Gastrocnemius medialis (tissue), 4 donors: ENCODE data around the gene KIFC3. TPM values are rescaled to one million over a fixed set of nuclear protein-coding genes. Genes with fewer than 3 reads are reported as not detected.
A peak's percentile ranks its signal among the peaks of the same experiment; 100 is the strongest.

Experiments
- ATAC-seq, 2 donors: fragments of 150-250 bp; one replicate each; pipeline ENCODE4 v1.9.1; 2016
- DNase-seq, 2 donors: peaks; one replicate each; pipeline ENCODE4 v3.0.0-alpha.2; 2019
- H3K27ac ChIP-seq, 4 donors: fragments of 200-600 bp; sonication (generic); 1 replicate in 1 of 4; 2 replicates in 3 of 4; pipeline ENCODE4 v1.5.1; 2016 to 2018; ENCODE audit warnings: mild to moderate bottlenecking in 2 of 4, moderate library complexity in 1 of 4
- H3K27me3 ChIP-seq, 3 donors: fragments of 200-600 bp; sonication (generic) in 2 of 3; 1 replicate in 1 of 3; 2 replicates in 2 of 3; pipeline versions ENCODE4 v1.5.1 to v1.6.0; 2016 to 2019; ENCODE audit warnings: mild to moderate bottlenecking in 1 of 3, moderate library complexity in 1 of 3
- H3K36me3 ChIP-seq, 2 donors: fragments of 200-600 bp; sonication (generic) in 1 of 2; one replicate each; pipeline ENCODE4 v1.5.1; 2017 to 2018
- H3K4me1 ChIP-seq, 2 donors: fragments of 200-600 bp; sonication (generic) in 1 of 2; one replicate each; pipeline ENCODE4 v1.5.1; 2016 to 2017; ENCODE audit warnings: mild to moderate bottlenecking in 2 of 2
- H3K4me3 ChIP-seq, 4 donors: fragments of 200-600 bp; sonication (generic) in 3 of 4; 1 replicate in 1 of 4; 2 replicates in 3 of 4; pipeline ENCODE4 v1.5.1; 2016 to 2019; ENCODE audit warnings: mild to moderate bottlenecking in 2 of 4
- H3K9me3 ChIP-seq, 3 donors: fragments of 200-600 bp; sonication (generic) in 2 of 3; 1 replicate in 1 of 3; 2 replicates in 2 of 3; pipeline ENCODE4 v1.5.1; 2016 to 2019
- CTCF ChIP-seq, 5 experiments: fragments of 450-650 bp in 3 of 5; fragments of 200-600 bp in 2 of 5; sonication (generic) in 2 of 5; IDR thresholded peaks in 4 of 5; conservative IDR thresholded peaks in 1 of 5; 1 replicate in 4 of 5; 2 replicates in 1 of 5; pipeline ENCODE4 v1.5.1; 2016 to 2019; ENCODE audit warnings: antibody characterized with exemption in 5 of 5, mild to moderate bottlenecking in 3 of 5, moderate library complexity in 3 of 5
- POLR2A ChIP-seq, 2 donors: fragments of 450-650 bp; IDR thresholded peaks; one replicate each; pipeline ENCODE4 v1.6.1; 2017; ENCODE audit warnings: antibody characterized with exemption in 2 of 2, mild to moderate bottlenecking in 2 of 2, moderate library complexity in 2 of 2
- in situ Hi-C, 4 donors: fragments of 200-750 bp; cut with MboI; loops; one replicate each; pipeline versions ENCODE4 v1.15.0 to v1.8.0; 2017; ENCODE audit warnings: low sequenced_read_pairs in 4 of 4
- intact Hi-C: fragments of 100-400 bp; cut with DNase I; formaldehyde crosslinking; loops from one replicate; pipeline ENCODE4 v1.15.1; 2023; ENCODE audit warnings: low total_unique reads
- total RNA-seq, 4 donors: library from RNA; depleted of rRNA; stranded (reverse); fragments of >200 nt; gene quantifications; one replicate each; pipeline versions ENCODE4 v1.1.0 to v1.2.3, GENCODE V29; 2016

The KIFC3 gene
- total RNA-seq, 4 donors from 2014 or later, result 2.1 to 12.0 (median 3.2) TPM

GRCh38 chr16:57800200-57801097 lies 1.8 kb downstream of the KIFC3 start:
- Histone ChIP-seq H3K27ac (peak overlapping the region in 3 of 4 donors; percentile 66 to 72 (median 66)), H3K36me3 (no peaks in the 10 kb centered on the region), H3K9me3 (no peaks in the 10 kb centered on the region), H3K4me3 (peak overlapping the region in 1 of 4 donors; percentile 7), H3K4me1 (peaks cover 57 to 66% of the 10 kb centered on the region in 2 donors), H3K27me3 (no peaks in the 10 kb centered on the region)
- ATAC-seq (peak in 1 of 2 donors; percentile 15), DNase-seq (no peak)
- TF ChIP-seq CTCF (IDR thresholded peaks at IDR 0.05 in 4 of 5, conservative IDR thresholded peaks at IDR 0.05 in 1 of 5) (no peak), POLR2A (IDR thresholded peaks at IDR 0.05) (no peak)
- intact Hi-C loops, result no loop called here
- in situ Hi-C loops, result no loop called here

GRCh38 chr16:57799600-57800199 lies 2.6 kb downstream of the KIFC3 start:
- DNase-seq, result no peak
- Histone ChIP-seq H3K4me3 (no peak overlapping the region), H3K36me3 (no peaks in the 10 kb centered on the region), H3K27me3 (no peaks in the 10 kb centered on the region), H3K27ac (peak overlapping the region in 3 of 4 donors; percentile 66 to 72 (median 66)), H3K9me3 (no peaks in the 10 kb centered on the region), H3K4me1 (peaks cover 57 to 67% of the 10 kb centered on the region in 2 donors)
- intact Hi-C loops (no loop called here), in situ Hi-C loops (no loop called here)
- ATAC-seq, result peak in 1 of 2 donors; percentile 7
- TF ChIP-seq CTCF (IDR thresholded peaks at IDR 0.05 in 4 of 5, conservative IDR thresholded peaks at IDR 0.05 in 1 of 5), result no peak
- no peak for TF ChIP-seq POLR2A (IDR thresholded peaks at IDR 0.05)

DNA sequence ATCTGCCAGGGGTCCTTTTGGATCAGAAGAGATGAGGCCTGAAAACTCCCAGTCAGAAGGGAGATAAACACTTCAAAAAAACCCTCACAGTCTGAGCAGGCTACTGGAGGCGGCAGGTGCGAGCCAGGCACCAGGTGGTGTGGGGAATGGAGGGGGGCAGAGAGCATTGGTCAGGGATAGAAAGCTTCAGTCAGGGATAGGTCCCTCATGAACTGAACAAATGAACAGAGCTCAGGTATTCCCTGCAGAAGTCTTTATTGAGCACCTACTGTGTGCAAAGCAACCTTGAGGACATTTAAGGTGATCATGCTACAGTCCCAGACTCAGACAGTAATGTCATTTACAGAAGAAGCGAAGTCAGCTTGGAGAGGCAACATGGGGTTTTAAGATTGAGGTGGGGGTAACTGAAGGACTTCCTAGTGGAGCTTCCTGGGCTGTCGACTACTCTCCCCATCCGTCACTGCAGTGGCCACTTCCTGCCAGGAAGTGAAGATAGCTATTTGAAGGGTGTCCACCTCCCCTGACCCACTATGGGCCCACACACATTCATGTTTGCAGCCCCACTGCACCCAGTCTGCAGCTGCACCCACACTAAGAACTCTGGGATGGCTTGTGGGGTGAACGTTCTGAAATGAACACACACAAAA lies 3.2 kb downstream of the KIFC3 start:
- no peaks in the 10 kb centered on the region for H3K36me3 ChIP-seq
- H3K4me1 ChIP-seq, result peaks cover 57 to 64% of the 10 kb centered on the region in 2 donors
- H3K9me3 ChIP-seq, result no peaks in the 10 kb centered on the region
- no peak for TF ChIP-seq POLR2A (IDR thresholded peaks at IDR 0.05)
- TF ChIP-seq CTCF (IDR thresholded peaks at IDR 0.05 in 4 of 5, conservative IDR thresholded peaks at IDR 0.05 in 1 of 5), result no peak
- no peak overlapping the region for H3K4me3 ChIP-seq
- H3K27me3 ChIP-seq, result no peaks in the 10 kb centered on the region
- intact Hi-C loops (no loop called here), in situ Hi-C loops (no loop called here)
- no peak for ATAC-seq
- peak overlapping the region in 2 of 4 donors; percentile 66 to 72 for H3K27ac ChIP-seq
- no peak for DNase-seq

DNA sequence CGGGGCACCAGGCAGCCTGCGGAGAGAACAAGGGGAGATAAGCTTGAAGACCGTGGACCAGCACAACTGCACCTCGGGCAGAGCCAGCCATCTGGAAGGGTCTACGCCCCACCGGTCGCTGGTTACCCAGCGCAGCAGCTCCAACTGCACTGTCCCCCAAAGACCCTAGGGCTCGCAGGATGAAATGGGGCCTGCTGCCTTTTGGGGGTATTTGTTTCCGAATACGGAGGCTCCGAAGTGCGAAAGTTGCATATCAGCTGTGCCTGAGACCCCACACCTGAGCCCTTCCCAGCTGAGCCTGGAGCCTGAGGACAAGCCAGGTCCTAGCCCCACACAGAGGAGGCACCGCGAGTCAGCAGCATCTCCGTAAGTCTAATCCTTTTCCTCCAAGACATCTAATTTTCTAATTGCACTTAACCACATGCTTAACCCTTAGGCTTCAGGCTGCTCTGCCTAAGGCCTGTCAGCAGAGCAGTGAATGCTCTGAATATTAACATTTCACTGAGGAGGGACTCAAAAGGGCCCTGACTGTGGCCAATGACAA lies 4.0 kb downstream of the KIFC3 start:
- Histone ChIP-seq H3K4me1 (peaks cover 52 to 56% of the 10 kb centered on the region in 2 donors), H3K36me3 (no peaks in the 10 kb centered on the region), H3K27me3 (no peaks in the 10 kb centered on the region), H3K9me3 (no peaks in the 10 kb centered on the region), H3K4me3 (peak overlapping the region in 1 of 4 donors; percentile 30), H3K27ac (peak overlapping the region; percentile 71 to 90 (median 76))
- intact Hi-C loops (no loop called here), in situ Hi-C loops (no loop called here)
- no peak for DNase-seq
- TF ChIP-seq POLR2A (IDR thresholded peaks at IDR 0.05), result no peak
- no peak for TF ChIP-seq CTCF (IDR thresholded peaks at IDR 0.05 in 4 of 5, conservative IDR thresholded peaks at IDR 0.05 in 1 of 5)
- ATAC-seq, result no peak
